Testis (tissue), 2 donors: Measurements from ENCODE around the gene SHCBP1L.

Experiments used
- CTCF ChIP-seq, 3 experiments: fragments of 450-650 bp in 2 of 3; fragments of 200-600 bp in 1 of 3; sonication (generic) in 1 of 3; IDR thresholded peaks; one replicate each; pipeline ENCODE4 v1.5.1; 2016 to 2019; ENCODE audit warnings: antibody characterized with exemption in 3 of 3, mild to moderate bottlenecking in 2 of 3, moderate library complexity in 1 of 3
- POLR2A ChIP-seq: fragments of 450-650 bp; IDR thresholded peaks from one replicate; pipeline ENCODE4 v1.6.1; 2017; ENCODE audit warnings: antibody characterized with exemption, mild to moderate bottlenecking, moderate library complexity

GRCh38 chr1:182889997-182890396, 63.0 kb downstream of the SHCBP1L start:
- TF ChIP-seq CTCF (IDR thresholded peaks at IDR 0.05) (no peak), POLR2A (no peak)
